HepG2 (cell line): ENCODE results near the gene SPCS1. TPM values are rescaled to one million over a fixed set of nuclear protein-coding genes. Genes with fewer than 3 reads are reported as not detected.

Experiments used
- EEA1 ChIP-seq: sonication (generic); formaldehyde crosslinking; IDR thresholded peaks from 2 replicates; pipeline ENCODE4 v1.5.1; 2020; ENCODE audit warnings: mild to moderate bottlenecking, missing genetic modification reagents, borderline replicate concordance
- IKZF1 ChIP-seq: fragments of 450-650 bp; IDR thresholded peaks from 2 replicates; pipeline ENCODE4 v1.7.1; 2016
- NFAT5 ChIP-seq: sonication (generic); formaldehyde crosslinking; IDR thresholded peaks from 2 replicates; pipeline ENCODE4 v1.4.0; 2020; ENCODE audit warnings: missing genetic modification reagents
- NFIC ChIP-seq: IDR thresholded peaks from 2 replicates; pipeline ENCODE4 v1.6.1; 2012; ENCODE audit warnings: mild to moderate bottlenecking, low read length, inconsistent platforms
- NFKB2 ChIP-seq: sonication (generic); formaldehyde crosslinking; IDR thresholded peaks from 2 replicates; pipeline ENCODE4 v1.4.0; 2020; ENCODE audit warnings: missing genetic modification reagents, borderline replicate concordance
- NR2F2 ChIP-seq: IDR thresholded peaks from 2 replicates; pipeline ENCODE4 v1.6.1; 2012; ENCODE audit warnings: low read depth, inconsistent platforms, borderline replicate concordance
- POLR2G ChIP-seq: fragments of 200-400 bp; formaldehyde crosslinking; IDR thresholded peaks from 2 replicates; pipeline ENCODE4 v1.6.1; 2018; ENCODE audit warnings: mild to moderate bottlenecking, low read depth, low read length, moderate library complexity
- SOX6 ChIP-seq, 2 experiments: fragments of 450-650 bp in 1 of 2; sonication (generic) in 1 of 2; formaldehyde crosslinking in 1 of 2; IDR thresholded peaks; 2 replicates each; pipeline versions ENCODE4 v1.4.0 to v1.6.1; 2017 to 2020; ENCODE audit warnings: antibody characterized with exemption in 1 of 2, mild to moderate bottlenecking in 1 of 2, missing genetic modification reagents in 1 of 2
- ZFP1 ChIP-seq: IDR thresholded peaks from 2 replicates; pipeline ENCODE4 v1.6.1; 2016
- ZNF138 ChIP-seq: sonication (generic); formaldehyde crosslinking; IDR thresholded peaks from 2 replicates; pipeline ENCODE4 v1.5.0; 2020; ENCODE audit warnings: mild to moderate bottlenecking, low read depth, missing genetic modification reagents
- ZNF292 ChIP-seq: sonication (generic); formaldehyde crosslinking; IDR thresholded peaks from 2 replicates; pipeline ENCODE4 v1.8.1; 2022; ENCODE audit warnings: mild to moderate bottlenecking, low read depth, missing genetic modification reagents, borderline replicate concordance
- ZNF34 ChIP-seq: sonication (generic); formaldehyde crosslinking; IDR thresholded peaks from 2 replicates; pipeline ENCODE4 v1.4.0; 2020; ENCODE audit warnings: mild to moderate bottlenecking, missing genetic modification reagents, borderline replicate concordance
- ZNF496 ChIP-seq: sonication (generic); formaldehyde crosslinking; IDR thresholded peaks from 2 replicates; pipeline ENCODE4 v1.8.1; 2023; ENCODE audit warnings: mild to moderate bottlenecking, moderate library complexity, missing genetic modification reagents; ENCODE audit not compliant: insufficient replicate concordance
- ZNF670 ChIP-seq: sonication (generic); formaldehyde crosslinking; IDR thresholded peaks from 2 replicates; pipeline ENCODE4 v1.8.0; 2022; ENCODE audit warnings: mild to moderate bottlenecking, missing genetic modification reagents, borderline replicate concordance
- ZNF747 ChIP-seq: sonication (generic); formaldehyde crosslinking; IDR thresholded peaks from 2 replicates; pipeline ENCODE4 v1.8.1; 2023; ENCODE audit warnings: missing genetic modification reagents, mild to moderate bottlenecking, borderline replicate concordance
- polyA plus RNA-seq, 8 experiments: library from polyadenylated mRNA; depleted of rRNA in 3 of 8; stranded (reverse) in 7 of 8; unstranded in 1 of 8; fragments of >200 nt; fragmentation: Illumina TruSeq in 4 of 8; extraction: Trizol in 4 of 8; gene quantifications; 2 replicates each; pipeline versions ENCODE4 v1.2.1 to v1.2.3, GENCODE V29; 2011 to 2016; ENCODE audit warnings: low read depth in 4 of 8, missing spikeins in 1 of 8, mixed read lengths in 1 of 8; ENCODE audit not compliant: insufficient read depth in 1 of 8
- total RNA-seq, 5 experiments: library from RNA; depleted of rRNA; stranded (reverse); fragments of >200 nt; fragmentation: Illumina TruSeq; extraction: Trizol; gene quantifications; 2 replicates each; pipeline ENCODE4 v1.2.3, GENCODE V29; 2016; ENCODE audit warnings: low read depth in 1 of 5
- TF ChIP-seq, protein P1 (sequence below): IDR thresholded peaks from 2 replicates; pipeline ENCODE4 v1.6.1; 2016; ENCODE audit warnings: control low read depth
- TF ChIP-seq, protein P2 (sequence below): sonication (generic); formaldehyde crosslinking; IDR thresholded peaks from 2 replicates; pipeline ENCODE4 v1.5.1; 2020; ENCODE audit warnings: mild to moderate bottlenecking, missing genetic modification reagents, borderline replicate concordance

Gene SPCS1
- total and polyA plus RNA-seq, 2 of the 13 experiments (the other 11 are each of a cell fraction or from before 2014, with no cell fraction given), result 84.6 to 120 TPM

DNA sequence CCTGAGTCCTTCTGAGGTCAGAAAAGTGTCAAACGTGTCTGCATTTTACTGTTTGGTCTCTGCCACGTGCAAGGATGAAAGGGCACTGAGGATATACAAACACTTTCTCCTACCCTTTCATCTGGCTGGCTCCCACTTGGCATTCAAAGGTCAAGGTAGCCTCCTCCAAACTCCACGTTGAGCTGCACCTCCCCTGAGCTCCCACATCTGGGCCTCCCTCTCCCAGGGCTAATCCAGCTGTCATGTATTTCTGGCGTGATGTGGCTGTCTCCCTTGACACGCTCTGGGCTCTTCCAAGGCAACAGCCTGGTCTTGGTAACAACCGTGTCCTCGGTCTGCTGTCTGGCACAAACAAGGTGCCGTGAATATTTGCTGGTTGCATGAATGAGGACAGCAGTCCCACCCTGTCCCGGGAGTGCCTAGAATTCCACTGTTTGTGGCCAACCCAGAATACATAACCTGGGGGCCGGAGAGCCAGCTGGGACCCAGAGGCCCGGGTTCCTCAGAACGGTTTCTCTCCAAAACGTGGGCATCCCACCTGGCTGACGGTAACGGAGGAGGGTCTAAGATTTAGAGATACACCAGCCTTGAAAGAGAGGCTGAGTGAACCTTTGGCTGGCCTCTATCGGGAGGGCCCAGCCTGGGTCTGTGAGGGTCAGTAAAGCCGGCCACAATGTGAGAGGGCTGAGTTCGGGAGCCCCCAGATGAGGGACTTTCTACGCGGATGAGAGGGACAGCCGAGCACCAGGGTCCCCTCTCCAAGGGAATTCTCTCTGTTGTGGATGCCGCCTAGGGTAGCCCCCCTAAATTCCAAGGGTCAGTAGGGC lies 1.1 kb upstream of the SPCS1 start (continued):
- TF ChIP-seq ZNF496 (CRISPR knock-in tag), result no peak
- TF ChIP-seq IKZF1, result no peak
- TF ChIP-seq EEA1, result no peak
- TF ChIP-seq, protein P1, sequence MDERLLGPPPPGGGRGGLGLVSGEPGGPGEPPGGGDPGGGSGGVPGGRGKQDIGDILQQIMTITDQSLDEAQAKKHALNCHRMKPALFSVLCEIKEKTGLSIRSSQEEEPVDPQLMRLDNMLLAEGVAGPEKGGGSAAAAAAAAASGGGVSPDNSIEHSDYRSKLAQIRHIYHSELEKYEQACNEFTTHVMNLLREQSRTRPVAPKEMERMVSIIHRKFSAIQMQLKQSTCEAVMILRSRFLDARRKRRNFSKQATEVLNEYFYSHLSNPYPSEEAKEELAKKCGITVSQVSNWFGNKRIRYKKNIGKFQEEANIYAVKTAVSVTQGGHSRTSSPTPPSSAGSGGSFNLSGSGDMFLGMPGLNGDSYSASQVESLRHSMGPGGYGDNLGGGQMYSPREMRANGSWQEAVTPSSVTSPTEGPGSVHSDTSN, result no peak
- peak; percentile 94 for TF ChIP-seq NR2F2
- TF ChIP-seq ZNF747 (CRISPR knock-in tag), result 0 out of 2 replicates have a peak, but pooled peaks have one; percentile 14
- TF ChIP-seq NFIC, result peak; percentile 74; the same call in 1 of the 2 replicates
- TF ChIP-seq, protein P2, sequence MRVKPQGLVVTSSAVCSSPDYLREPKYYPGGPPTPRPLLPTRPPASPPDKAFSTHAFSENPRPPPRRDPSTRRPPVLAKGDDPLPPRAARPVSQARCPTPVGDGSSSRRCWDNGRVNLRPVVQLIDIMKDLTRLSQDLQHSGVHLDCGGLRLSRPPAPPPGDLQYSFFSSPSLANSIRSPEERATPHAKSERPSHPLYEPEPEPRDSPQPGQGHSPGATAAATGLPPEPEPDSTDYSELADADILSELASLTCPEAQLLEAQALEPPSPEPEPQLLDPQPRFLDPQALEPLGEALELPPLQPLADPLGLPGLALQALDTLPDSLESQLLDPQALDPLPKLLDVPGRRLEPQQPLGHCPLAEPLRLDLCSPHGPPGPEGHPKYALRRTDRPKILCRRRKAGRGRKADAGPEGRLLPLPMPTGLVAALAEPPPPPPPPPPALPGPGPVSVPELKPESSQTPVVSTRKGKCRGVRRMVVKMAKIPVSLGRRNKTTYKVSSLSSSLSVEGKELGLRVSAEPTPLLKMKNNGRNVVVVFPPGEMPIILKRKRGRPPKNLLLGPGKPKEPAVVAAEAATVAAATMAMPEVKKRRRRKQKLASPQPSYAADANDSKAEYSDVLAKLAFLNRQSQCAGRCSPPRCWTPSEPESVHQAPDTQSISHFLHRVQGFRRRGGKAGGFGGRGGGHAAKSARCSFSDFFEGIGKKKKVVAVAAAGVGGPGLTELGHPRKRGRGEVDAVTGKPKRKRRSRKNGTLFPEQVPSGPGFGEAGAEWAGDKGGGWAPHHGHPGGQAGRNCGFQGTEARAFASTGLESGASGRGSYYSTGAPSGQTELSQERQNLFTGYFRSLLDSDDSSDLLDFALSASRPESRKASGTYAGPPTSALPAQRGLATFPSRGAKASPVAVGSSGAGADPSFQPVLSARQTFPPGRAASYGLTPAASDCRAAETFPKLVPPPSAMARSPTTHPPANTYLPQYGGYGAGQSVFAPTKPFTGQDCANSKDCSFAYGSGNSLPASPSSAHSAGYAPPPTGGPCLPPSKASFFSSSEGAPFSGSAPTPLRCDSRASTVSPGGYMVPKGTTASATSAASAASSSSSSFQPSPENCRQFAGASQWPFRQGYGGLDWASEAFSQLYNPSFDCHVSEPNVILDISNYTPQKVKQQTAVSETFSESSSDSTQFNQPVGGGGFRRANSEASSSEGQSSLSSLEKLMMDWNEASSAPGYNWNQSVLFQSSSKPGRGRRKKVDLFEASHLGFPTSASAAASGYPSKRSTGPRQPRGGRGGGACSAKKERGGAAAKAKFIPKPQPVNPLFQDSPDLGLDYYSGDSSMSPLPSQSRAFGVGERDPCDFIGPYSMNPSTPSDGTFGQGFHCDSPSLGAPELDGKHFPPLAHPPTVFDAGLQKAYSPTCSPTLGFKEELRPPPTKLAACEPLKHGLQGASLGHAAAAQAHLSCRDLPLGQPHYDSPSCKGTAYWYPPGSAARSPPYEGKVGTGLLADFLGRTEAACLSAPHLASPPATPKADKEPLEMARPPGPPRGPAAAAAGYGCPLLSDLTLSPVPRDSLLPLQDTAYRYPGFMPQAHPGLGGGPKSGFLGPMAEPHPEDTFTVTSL, result no peak; the same call in 1 of the 2 replicates
- TF ChIP-seq ZNF292, result no peak
- no peak for TF ChIP-seq ZNF138 (CRISPR knock-in tag)
- no peak for TF ChIP-seq ZNF34
- TF ChIP-seq ZFP1 (CRISPR knock-in tag), result no peak
- TF ChIP-seq NFKB2 (CRISPR knock-in tag), result no peak
- no peak for TF ChIP-seq ZNF670 (CRISPR knock-in tag)
- TF ChIP-seq NFAT5, result no peak
- no peak for TF ChIP-seq SOX6 (IDR thresholded peaks at IDR 0.05)
- TF ChIP-seq SOX6 (CRISPR knock-in tag; IDR thresholded peaks at IDR 0.05), result peak; percentile 93
- peak; percentile 70 for TF ChIP-seq POLR2G
